ENCODE measurements around the gene ATP8A2. TPM values are rescaled to one million over a fixed set of nuclear protein-coding genes. Genes with fewer than 3 reads are reported as not detected.

Gene ATP8A2
- total and polyA plus RNA-seq, 2 of the 4 experiments (the other 2 are of a cell fraction) = 0.02 to 0.18 TPM

- Histone ChIP-seq H2BK15ac (ENCODE audit: low read depth, low read length) (no peak overlapping the region), H3K9me1 (ENCODE audit: insufficient read depth, low read length) (no peaks in the 10 kb centered on the region), H4K91ac (ENCODE audit: insufficient read depth, low read depth, low read length) (no peak overlapping the region), H2BK120ac (ENCODE audit: low read depth, low read length) (no peak overlapping the region), H3K4me3 (ENCODE audit: insufficient read depth, low read depth, low read length) (no peak overlapping the region), H3K4ac (ENCODE audit: low read depth, low read length) (no peak overlapping the region), H4K20me1 (ENCODE audit: insufficient read depth, low read length) (no peaks in the 10 kb centered on the region), H3K14ac (replicated peaks; ENCODE audit: low read depth, low read length) (no peak overlapping the region), H2AK9ac (replicated peaks; ENCODE audit: low read depth, low read length, poor library complexity) (no peak overlapping the region), H3K18ac (ENCODE audit: low read depth, low read length) (no peak overlapping the region), H4K8ac (ENCODE audit: low read depth in 2 of 2, low read length in 2 of 2) (no peak overlapping the region), H3K56ac (ENCODE audit: extremely low read depth, insufficient read depth, low read length) (no peak overlapping the region), H2BK5ac (ENCODE audit: low read depth, low read length, poor library complexity, severe bottlenecking) (no peak overlapping the region), H3K23ac (ENCODE audit: low read depth, low read length) (no peak overlapping the region), H3K4me2 (ENCODE audit: low read depth, low read length) (no peak overlapping the region), H3K27me3 (ENCODE audit: control insufficient read depth, insufficient read depth, low read length) (peaks cover 5% of the 10 kb centered on the region), H3K4me1 (ENCODE audit: control insufficient read depth, insufficient read depth, low read length) (no peaks in the 10 kb centered on the region), H2BK20ac (ENCODE audit: low read depth, low read length) (no peak overlapping the region), H2AK5ac (ENCODE audit: low read depth, low read length) (no peak overlapping the region), H2AFZ (replicated peaks; ENCODE audit: low read length, poor library complexity) (no peak overlapping the region), H3K9ac (ENCODE audit: low read depth, low read length) (no peak overlapping the region), H3K9me3 (ENCODE audit: control insufficient read depth, insufficient read depth, low read length) (no peaks in the 10 kb centered on the region), H3K36me3 (ENCODE audit: control insufficient read depth, insufficient read depth, low read length) (no peaks in the 10 kb centered on the region), H3K27ac (ENCODE audit: insufficient read depth, low read length) (no peak overlapping the region), H4K5ac (ENCODE audit: low read depth, low read length) (no peak overlapping the region), H3K79me1 (ENCODE audit: low read depth in 1 of 2, low read length in 2 of 2) (no peaks in the 10 kb centered on the region)
- intact Hi-C loops (cut with micrococcal nuclease) = no loop called here
- ATAC-seq (ENCODE audit: low read depth) = no peak
- no peak for DNase-seq
- no TSS peak for BruUV-seq (replicated peaks)
- TF ChIP-seq ELK1 (IDR thresholded peaks at IDR 0.05; ENCODE audit: borderline replicate concordance, low read depth, low read length) (no peak), CHD1 (IDR thresholded peaks at IDR 0.05; ENCODE audit: low read depth, low read length) (no peak), BHLHE40 (IDR thresholded peaks at IDR 0.05; ENCODE audit: low read depth, low read length) (no peak), FOS (IDR thresholded peaks at IDR 0.05; ENCODE audit: low read depth, low read length) (no peak), SMC3 (IDR thresholded peaks at IDR 0.05; ENCODE audit: low read depth, low read length) (no peak), RAD21 (IDR thresholded peaks at IDR 0.05; ENCODE audit: low read length) (no peak), CEBPB (IDR thresholded peaks at IDR 0.05; ENCODE audit: low read depth, low read length) (no peak), NFE2L2 (IDR thresholded peaks at IDR 0.05; ENCODE audit: low read depth, low read length) (no peak), MXI1 (IDR thresholded peaks at IDR 0.05; ENCODE audit: borderline replicate concordance, low read depth, low read length) (no peak), USF2 (IDR thresholded peaks at IDR 0.05; ENCODE audit: low read depth, low read length) (no peak), RFX5 (IDR thresholded peaks at IDR 0.05; ENCODE audit: low read depth, low read length) (no peak), MAFK (IDR thresholded peaks at IDR 0.05; ENCODE audit: low read depth, low read length) (no peak)
- in situ Hi-C loops (cut with MboI; ENCODE audit: low sequenced_read_pairs) = no loop called here
- WGBS, 2 experiments (ENCODE audit: extremely low coverage in 2 of 2, insufficient read length in 1 of 2) = 0% methylated on average over 1 of the region's 3 CpGs; no CpG with 5 or more reads in 1 of the 2 experiments
- ChIA-PET POLR2A (ENCODE audit: unreplicated experiment) (no interaction called here), CTCF (interaction anchor here (1.0 kb wide), 1 partner anchor 11 kb away, joined by 3 read pairs; no protein-coding TSS in a partner anchor)
- dilution Hi-C loops (cut with HindIII; ENCODE audit: low sequenced_read_pairs, unreplicated experiment) = no loop called here
These were observed 19.5 kb upstream of the ATP8A2 start for GRCh38 chr13:25352230-25352629.
